ENCODE results near the gene JAZF1.

The JAZF1 gene

DNA sequence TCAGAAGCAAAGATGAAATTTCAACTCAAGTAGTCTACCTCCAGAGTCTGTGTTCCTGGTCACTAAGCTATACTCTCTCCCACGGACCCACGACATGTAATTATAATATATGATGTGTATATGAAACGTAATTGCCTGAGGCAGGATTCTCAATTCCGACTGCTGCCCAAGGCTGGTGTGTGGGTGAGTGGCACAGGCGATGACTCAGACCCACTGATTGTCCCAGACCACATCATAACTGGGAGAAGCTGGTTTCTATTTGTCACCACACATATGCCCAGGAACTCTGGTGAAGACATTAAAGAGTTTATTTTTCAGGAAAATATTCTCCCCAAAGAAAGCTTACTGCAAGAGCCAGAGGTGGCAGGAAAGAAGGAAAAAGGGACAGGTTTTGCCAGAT, 219.3 kb downstream of the JAZF1 start:
- H3K9ac ChIP-seq (ENCODE audit: low read length): no peak overlapping the region
- no peaks in the 10 kb centered on the region for H3K27me3 ChIP-seq (ENCODE audit: low read length)
- H2AFZ ChIP-seq (ENCODE audit: low read depth, low read length, severe bottlenecking): no peak overlapping the region
- H3K4me2 ChIP-seq (ENCODE audit: low read depth, low read length, poor library complexity, severe bottlenecking): no peak overlapping the region
- no peak overlapping the region for H3K27ac ChIP-seq (ENCODE audit: low read depth, low read length)
- no peaks in the 10 kb centered on the region for H3K9me2 ChIP-seq (replicated peaks; ENCODE audit: insufficient read depth, low read length)
- no peaks in the 10 kb centered on the region for H3K9me3 ChIP-seq (ENCODE audit: insufficient read depth, low read length)
- no peaks in the 10 kb centered on the region for H4K20me1 ChIP-seq (ENCODE audit: low read depth, low read length)
- no peaks in the 10 kb centered on the region for H3K36me3 ChIP-seq (ENCODE audit: low read length)
- H3F3A ChIP-seq (ENCODE audit: insufficient read depth): no peaks in the 10 kb centered on the region
- H3K4me3 ChIP-seq (ENCODE audit: insufficient read depth, low read length, poor library complexity, severe bottlenecking): no peak overlapping the region
- H3K79me2 ChIP-seq (ENCODE audit: insufficient read depth, low read length): no peaks in the 10 kb centered on the region
- TF ChIP-seq, protein P1, sequence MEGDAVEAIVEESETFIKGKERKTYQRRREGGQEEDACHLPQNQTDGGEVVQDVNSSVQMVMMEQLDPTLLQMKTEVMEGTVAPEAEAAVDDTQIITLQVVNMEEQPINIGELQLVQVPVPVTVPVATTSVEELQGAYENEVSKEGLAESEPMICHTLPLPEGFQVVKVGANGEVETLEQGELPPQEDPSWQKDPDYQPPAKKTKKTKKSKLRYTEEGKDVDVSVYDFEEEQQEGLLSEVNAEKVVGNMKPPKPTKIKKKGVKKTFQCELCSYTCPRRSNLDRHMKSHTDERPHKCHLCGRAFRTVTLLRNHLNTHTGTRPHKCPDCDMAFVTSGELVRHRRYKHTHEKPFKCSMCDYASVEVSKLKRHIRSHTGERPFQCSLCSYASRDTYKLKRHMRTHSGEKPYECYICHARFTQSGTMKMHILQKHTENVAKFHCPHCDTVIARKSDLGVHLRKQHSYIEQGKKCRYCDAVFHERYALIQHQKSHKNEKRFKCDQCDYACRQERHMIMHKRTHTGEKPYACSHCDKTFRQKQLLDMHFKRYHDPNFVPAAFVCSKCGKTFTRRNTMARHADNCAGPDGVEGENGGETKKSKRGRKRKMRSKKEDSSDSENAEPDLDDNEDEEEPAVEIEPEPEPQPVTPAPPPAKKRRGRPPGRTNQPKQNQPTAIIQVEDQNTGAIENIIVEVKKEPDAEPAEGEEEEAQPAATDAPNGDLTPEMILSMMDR (IDR thresholded peaks at IDR 0.05; ENCODE audit: insufficient read depth, low read length, poor library complexity, severe bottlenecking): no peak
- TF ChIP-seq EZH2phosphoT487 (conservative IDR thresholded peaks at IDR 0.05; ENCODE audit: low read length): no peak

DNA sequence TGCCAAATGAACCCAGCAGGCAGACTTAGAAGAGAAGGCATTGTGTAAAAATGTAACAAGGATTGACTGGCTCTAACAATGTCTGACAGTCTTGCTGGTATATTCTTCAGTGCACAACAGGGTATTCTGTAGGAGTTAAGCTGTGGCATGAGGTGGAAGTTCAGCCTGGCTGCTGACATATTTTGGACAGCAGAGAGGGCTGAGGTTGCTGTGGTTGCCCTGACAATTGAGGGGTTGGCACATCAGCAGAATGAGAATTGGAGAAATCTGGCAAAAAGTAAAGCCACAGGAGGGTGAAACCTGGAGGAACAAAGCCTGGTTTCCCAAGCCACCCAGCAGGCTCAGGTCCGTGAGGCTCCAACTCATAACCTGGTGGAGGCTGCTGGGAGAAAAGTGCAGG, 220.2 kb downstream of the JAZF1 start:
- Histone ChIP-seq H2AFZ (ENCODE audit: low read depth, low read length, severe bottlenecking) (no peak overlapping the region), H3K27me3 (ENCODE audit: low read length) (no peaks in the 10 kb centered on the region), H3K79me2 (ENCODE audit: insufficient read depth, low read length) (no peaks in the 10 kb centered on the region), H3F3A (ENCODE audit: insufficient read depth) (no peaks in the 10 kb centered on the region), H3K9me3 (ENCODE audit: insufficient read depth, low read length) (no peaks in the 10 kb centered on the region), H3K4me2 (ENCODE audit: low read depth, low read length, poor library complexity, severe bottlenecking) (no peak overlapping the region), H3K9me2 (replicated peaks; ENCODE audit: insufficient read depth, low read length) (no peaks in the 10 kb centered on the region), H3K9ac (ENCODE audit: low read length) (no peak overlapping the region), H3K4me3 (ENCODE audit: insufficient read depth, low read length, poor library complexity, severe bottlenecking) (no peak overlapping the region), H3K27ac (ENCODE audit: low read depth, low read length) (no peak overlapping the region), H3K36me3 (ENCODE audit: low read length) (no peaks in the 10 kb centered on the region), H4K20me1 (ENCODE audit: low read depth, low read length) (no peaks in the 10 kb centered on the region)
- no peak for TF ChIP-seq EZH2phosphoT487 (conservative IDR thresholded peaks at IDR 0.05; ENCODE audit: low read length)
- TF ChIP-seq, protein P1 (IDR thresholded peaks at IDR 0.05; ENCODE audit: insufficient read depth, low read length, poor library complexity, severe bottlenecking): no peak

DNA sequence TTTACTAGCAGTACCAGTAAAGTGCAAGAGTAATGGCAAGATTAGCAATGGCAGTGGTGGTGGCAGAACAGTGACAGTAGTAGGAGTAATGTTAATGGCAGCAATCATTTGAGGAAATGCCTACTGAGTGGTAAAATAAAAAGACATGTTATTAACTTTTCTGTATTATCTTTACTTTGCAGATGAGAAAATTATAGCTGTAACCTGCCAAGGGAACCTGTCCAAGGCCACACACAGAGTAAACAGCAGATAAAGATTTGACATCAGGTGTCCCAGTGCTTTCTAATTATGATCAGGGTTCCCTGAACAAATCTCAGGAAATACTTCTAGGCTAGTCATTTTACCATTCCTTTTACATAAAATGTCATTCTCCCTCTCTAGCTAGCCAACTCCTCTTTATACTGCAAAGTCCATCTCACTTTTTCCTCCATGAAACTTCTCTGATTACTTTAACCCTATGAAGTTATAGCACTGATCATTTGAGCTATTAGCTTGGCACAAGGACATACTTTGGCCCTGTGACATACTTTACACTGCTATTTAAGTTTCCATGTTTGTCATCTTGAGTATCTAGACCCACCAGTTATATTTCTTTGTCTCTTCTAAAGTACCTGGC, 221.6 kb downstream of the JAZF1 start:
- no peaks in the 10 kb centered on the region for H3K79me2 ChIP-seq (ENCODE audit: insufficient read depth, low read length)
- TF ChIP-seq, protein P1 (IDR thresholded peaks at IDR 0.05; ENCODE audit: insufficient read depth, low read length, poor library complexity, severe bottlenecking): no peak
- TF ChIP-seq EZH2phosphoT487 (conservative IDR thresholded peaks at IDR 0.05; ENCODE audit: low read length): no peak

More for the DNA sequence above, 221.6 kb downstream of the JAZF1 start:
- no peaks in the 10 kb centered on the region for H4K20me1 ChIP-seq (ENCODE audit: low read depth, low read length)
- H3K4me2 ChIP-seq (ENCODE audit: low read depth, low read length, poor library complexity, severe bottlenecking): no peak overlapping the region
- H3F3A ChIP-seq (ENCODE audit: insufficient read depth): no peaks in the 10 kb centered on the region
- no peak overlapping the region for H2AFZ ChIP-seq (ENCODE audit: low read depth, low read length, severe bottlenecking)
- no peaks in the 10 kb centered on the region for H3K36me3 ChIP-seq (ENCODE audit: low read length)
- no peaks in the 10 kb centered on the region for H3K9me2 ChIP-seq (replicated peaks; ENCODE audit: insufficient read depth, low read length)
- H3K4me3 ChIP-seq (ENCODE audit: insufficient read depth, low read length, poor library complexity, severe bottlenecking): no peak overlapping the region
- no peak overlapping the region for H3K27ac ChIP-seq (ENCODE audit: low read depth, low read length)
- H3K9me3 ChIP-seq (ENCODE audit: insufficient read depth, low read length): no peaks in the 10 kb centered on the region
- no peaks in the 10 kb centered on the region for H3K27me3 ChIP-seq (ENCODE audit: low read length)
- no peak overlapping the region for H3K9ac ChIP-seq (ENCODE audit: low read length)

Measured in SU-DHL-6 (cell line).